T-helper 2 cell (primary cell): ENCODE data around the gene MTA3.

Experiments used
- DNase-seq, 5 experiments: peaks; one replicate each; pipeline versions ENCODE4 v3.0.0 to v3.0.0-alpha.2; 2012 to 2022

Gene MTA3

GRCh38 chr2:42787788-42788477 lies 219.5 kb downstream of the MTA3 start:
- no peak for DNase-seq

DNA sequence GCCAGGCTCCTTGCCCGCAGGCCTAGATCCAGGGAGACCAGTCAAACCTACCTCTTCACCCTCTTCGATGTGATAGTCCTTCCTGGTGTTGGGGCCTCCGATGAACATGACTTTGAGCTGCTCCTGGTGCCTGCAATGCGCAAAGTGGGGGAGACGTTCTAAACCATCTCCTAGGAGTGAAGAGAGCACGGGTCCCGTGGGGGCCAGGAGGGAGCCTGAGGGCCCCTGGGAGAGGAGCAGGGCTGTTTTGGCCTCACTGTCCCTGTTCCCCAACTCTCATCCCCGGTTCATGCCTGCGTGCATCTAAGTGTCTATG lies 220.0 kb downstream of the MTA3 start:
- DNase-seq: no peak

- DNase-seq: no peak
These were observed 220.4 kb downstream of the MTA3 start for GRCh38 chr2:42788882-42789281.

DNA sequence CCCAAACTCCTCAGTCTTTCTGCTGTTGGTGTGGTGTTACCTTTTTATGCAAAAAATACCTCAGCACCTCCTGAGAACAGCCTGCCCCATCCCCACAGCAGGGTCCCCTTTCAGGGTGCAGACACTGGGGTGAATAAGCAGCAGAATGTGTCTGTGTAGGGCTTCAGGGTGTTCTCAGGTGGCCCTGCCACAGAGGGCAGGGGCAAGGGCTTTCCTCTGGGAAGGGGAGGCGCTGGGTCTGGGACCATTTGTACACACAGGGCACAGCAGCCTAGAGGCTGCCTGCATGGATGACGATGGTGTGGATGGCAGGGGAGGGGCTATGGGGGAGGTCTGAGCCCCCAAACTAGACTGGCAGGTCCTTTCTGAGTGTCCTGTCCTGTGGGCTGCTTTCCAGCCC lies 221.3 kb downstream of the MTA3 start:
- no peak for DNase-seq

DNA sequence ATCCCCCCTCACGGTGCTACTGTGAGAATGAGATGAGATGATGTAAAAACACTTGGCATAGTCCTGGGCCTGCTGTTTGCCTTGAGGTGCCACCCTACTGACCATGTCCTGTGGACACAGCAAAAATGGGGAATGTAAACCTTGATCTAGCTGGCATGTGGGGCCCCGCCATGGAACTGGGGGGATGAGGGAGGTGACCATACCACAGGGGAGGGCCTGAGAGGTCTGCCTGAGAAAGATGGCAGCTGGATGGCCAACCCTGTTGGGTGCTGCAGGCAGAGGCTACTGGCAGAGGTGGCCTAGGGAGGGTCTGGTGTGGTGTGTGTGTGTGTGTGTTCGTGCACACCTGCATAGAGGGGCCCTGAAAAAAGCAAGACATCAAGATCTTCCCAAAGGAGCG lies 223.2 kb downstream of the MTA3 start:
- no peak for DNase-seq

DNA sequence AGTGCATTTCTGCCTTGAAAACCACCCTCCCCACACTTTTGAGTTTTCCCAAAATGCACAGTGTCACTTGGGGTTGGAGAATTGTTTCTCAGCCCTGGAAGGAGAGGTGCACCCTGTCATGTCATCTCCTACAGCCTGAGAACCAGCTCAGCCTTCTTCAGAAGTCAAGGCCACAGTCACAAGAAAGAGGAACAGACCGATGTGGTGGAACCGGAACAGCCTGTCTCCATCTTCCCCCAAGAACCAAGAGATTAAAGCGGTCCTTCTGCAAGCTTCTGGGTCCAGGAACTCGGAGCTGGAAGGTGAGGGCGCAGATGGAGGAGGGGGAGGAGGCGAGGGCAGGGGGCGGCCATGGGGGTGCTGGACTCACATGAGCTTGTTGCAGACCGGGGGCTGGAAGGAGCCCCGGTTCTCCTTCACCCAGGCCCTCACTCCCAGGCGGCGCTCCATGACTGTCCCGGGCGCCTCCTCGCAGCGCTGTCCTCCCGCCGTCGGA lies 223.7 kb downstream of the MTA3 start:
- peak in 1 of 5 experiments; percentile 38 for DNase-seq

GRCh38 chr2:42792583-42793333 lies 224.3 kb downstream of the MTA3 start, which contains the start of gene HAAO:
HAAO (minus strand) TSS chr2:42792583; CDS start chr2:42792536, 47 bp downstream.
- DNase-seq: peak in 1 of 5 experiments; percentile 39

DNA sequence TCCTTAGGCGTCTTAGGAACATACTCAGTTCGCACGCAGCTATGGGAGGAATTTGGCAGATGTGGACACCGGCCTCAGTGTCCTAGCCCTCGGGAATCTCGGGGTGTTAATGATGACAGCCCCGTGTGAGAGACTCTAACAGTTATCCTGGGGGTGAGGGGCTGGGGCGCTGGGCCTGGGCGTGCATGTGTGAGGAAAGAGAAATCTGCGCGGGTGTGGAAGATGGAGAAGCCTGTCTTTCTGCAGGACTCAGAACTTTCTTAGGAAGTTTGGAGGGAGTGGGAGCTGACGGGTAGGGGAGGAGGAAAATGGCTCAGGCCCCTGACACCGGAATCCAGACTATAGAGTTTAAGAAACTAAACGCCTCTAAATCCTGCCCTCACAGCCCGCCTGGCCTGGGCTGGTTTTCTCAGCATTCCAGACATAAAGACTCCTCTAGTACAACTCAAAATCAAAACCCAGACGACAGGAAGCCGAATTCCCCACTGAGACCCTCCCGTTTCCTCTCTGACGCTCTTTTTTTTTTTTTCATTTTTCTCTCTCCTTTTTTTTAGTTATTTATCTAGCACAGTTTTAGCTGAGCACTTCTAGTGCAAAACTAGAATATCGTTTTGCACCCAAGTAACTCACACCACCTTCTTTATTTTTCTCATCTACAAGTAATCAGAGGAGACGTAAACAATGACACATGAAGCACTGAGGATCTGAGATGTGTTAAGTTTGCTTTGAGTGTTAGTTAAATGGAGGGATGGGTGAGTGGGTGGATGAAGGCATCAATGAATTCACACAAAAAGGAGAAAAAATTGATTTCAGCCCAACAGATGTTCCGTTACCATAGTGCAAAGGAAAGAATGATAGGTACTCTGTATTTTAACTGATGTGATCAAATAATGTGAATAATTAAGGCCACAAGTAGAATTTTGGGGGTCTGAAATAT lies 225.2 kb downstream of the MTA3 start:
- no peak for DNase-seq

DNA sequence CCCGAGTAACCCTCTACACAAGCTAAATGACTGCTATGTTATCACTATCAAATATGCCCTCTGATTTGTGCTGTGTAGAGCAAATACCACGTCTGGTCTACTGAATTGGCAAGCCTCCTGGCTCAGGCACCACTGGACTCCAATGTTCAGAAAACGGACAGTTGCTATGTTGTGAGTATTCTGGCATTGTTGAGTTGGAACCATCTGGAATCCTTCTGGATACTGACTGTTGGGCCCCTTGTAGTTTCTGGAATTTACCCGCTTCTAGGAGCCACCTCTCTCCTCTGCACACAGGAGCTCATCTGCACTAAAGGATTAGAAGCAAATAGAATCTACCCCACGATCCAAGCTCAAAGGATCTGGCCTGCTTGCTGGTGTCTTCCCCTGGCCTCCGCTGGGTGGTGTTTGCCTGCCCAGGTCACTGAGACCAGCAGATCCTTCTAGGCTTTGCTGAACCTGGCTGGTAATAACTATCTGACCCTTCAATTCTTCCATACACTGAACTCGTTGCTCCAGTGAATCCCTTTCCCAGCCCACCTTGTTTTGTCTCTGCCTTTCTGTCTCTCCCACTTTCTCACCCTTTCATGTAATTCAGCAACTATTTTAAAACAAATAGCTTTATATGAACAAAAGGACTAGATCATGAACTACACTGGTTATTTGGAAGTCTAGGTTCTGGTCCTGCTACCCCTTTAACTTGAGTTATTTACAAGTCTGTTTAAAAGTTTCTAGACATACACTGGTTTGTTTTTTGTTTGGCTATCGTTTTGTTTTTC lies 226.0 kb downstream of the MTA3 start:
- no peak for DNase-seq

GRCh38 chr2:42795275-42795674 lies 226.8 kb downstream of the MTA3 start:
- DNase-seq: no peak

DNA sequence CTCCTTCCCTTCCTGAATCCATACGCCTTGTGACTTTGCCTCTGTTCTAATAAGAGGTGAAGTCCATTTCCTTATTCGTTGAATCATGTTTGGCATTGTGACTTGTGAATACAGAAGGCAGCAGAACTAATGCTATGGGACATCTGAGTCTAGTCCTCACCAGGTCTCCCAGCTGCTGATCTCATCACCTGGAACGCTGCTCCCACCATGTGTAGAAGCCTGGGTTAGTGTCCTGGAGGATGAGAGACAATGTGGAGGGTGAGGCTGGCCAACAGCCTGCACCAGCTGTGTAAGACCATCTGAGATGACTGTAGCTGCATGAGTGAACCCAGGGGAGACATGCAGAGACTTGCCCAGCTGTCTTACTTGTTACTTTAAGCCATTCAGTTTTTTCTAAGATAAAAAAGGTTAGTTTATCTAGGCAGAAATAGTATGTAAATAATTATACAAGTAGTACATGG lies 227.4 kb downstream of the MTA3 start:
- DNase-seq: peak in 1 of 5 experiments; percentile 64

DNA sequence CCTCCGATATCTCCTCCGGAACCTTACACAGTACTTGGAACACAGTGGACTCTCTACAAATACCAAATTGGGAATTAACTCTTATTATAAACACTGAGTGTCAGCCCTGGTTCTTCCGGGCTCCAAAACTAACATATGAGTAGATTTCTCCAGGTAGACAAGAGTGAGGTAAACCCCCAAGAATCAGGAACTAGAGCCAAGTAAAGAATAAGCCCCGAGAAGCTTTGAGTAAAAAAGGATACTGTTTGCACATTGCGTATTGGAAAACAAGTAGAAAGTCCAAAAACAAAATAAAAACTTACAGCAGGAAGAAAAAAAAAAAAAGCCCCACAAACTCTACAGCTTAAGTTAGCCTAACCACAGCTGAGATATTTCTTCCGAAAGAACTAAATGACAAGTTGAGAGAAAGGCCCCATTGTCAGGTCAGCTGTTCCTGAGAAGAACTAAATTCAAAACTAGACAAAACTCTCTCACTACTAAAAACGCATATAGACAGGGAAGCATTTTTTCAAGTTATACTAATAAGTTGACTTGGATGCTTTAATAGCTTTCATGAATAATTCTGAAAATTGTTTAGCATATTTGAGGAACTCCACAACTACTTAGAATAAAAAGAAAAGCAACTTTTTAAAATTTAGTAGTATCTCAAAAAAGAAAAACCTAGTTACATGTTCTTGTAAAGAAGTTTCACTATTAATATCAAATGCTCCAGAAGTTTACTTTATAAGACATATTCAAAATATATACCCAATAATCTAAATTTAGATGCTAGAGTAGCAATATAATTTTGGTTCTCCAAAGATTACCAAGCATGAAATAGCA lies 228.2 kb downstream of the MTA3 start:
- DNase-seq: peak in 1 of 5 experiments; percentile 88

- no peak for DNase-seq
These were observed 228.8 kb downstream of the MTA3 start for GRCh38 chr2:42797281-42797680.

- DNase-seq: no peak
These were observed 231.4 kb downstream of the MTA3 start for GRCh38 chr2:42799881-42800280.

GRCh38 chr2:42800461-42800962 lies 232.1 kb downstream of the MTA3 start:
- DNase-seq: peak in 1 of 5 experiments; percentile 49

DNA sequence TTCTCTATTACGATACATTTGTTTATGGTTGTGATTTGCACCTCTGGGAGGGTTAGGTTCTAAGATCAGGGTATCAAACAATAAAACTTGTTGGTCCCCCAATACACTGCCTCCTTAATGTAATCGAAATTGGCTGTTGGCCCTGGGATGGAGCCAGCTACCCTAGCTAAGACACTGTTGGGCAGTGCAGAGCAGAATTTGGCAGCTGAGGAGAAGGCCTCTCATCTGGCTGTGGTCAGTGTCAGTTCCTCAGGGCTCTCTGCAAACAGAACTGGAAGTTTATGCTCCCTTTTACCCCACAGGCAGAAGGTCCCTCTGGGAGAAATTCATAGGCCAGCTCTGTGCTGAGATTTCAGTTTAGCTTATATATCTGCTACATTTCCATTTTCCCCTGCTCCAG lies 232.5 kb downstream of the MTA3 start:
- DNase-seq: no peak

GRCh38 chr2:42801381-42801780 lies 232.9 kb downstream of the MTA3 start:
- DNase-seq: no peak

GRCh38 chr2:42802150-42802549 lies 233.7 kb downstream of the MTA3 start:
- no peak for DNase-seq

DNA sequence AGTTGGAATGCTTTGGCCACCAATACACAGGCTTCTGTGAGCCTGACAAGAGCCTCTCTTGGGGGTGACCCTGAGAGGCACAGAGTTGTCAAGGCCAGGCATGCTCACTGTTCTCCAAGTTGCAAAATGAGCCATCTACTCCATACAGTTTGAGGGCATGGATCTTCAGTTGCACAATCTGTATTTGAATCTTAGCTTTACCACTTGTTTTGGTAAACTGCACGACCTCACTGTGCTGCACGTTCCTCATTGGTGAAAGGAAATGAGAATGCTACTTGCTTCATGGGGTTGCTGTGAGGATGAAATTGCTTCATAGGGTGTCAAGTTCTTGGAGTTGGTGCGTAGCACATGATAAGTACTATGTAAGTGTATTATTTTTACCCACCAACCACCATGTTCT lies 235.9 kb downstream of the MTA3 start:
- peak in 1 of 5 experiments; percentile 90 for DNase-seq

GRCh38 chr2:42804891-42805290 lies 236.5 kb downstream of the MTA3 start:
- no peak for DNase-seq
